Pancreas (tissue), 10 donors: Measurements from ENCODE around the gene DQX1. TPM values are rescaled to one million over a fixed set of nuclear protein-coding genes. Genes with fewer than 3 reads are reported as not detected.
A peak's percentile ranks its signal among the peaks of the same experiment; 100 is the strongest.

Source experiments
- ATAC-seq, 4 donors: fragments of 200-7000 bp; cut with Tn5 transposase; one replicate each; pipeline versions ENCODE4 v1.8.0 to v1.9.1; 2020; ENCODE audit warnings: mild to moderate bottlenecking in 4 of 4, moderate library complexity in 4 of 4
- DNase-seq, 6 donors: peaks; one replicate each; pipeline ENCODE4 v3.0.0-alpha.2; 2020
- FAIRE-seq: peaks from 2 replicates; lab custom pipeline; 2012; peaks lifted over from hg19 to GRCh38; lab: Jason Lieb, UNC
- H3K27ac ChIP-seq, 4 donors: fragments of 200-600 bp; sonication (generic); 1 replicate in 3 of 4; 2 replicates in 1 of 4; pipeline versions ENCODE4 v1.5.0 to v1.8.0; 2020
- H3K27me3 ChIP-seq, 4 donors: fragments of 200-600 bp; one replicate each; pipeline ENCODE4 v1.8.0; 2021
- H3K36me3 ChIP-seq, 3 donors: fragments of 200-600 bp; sonication (generic) in 1 of 3; one replicate each; pipeline versions ENCODE4 v1.5.0 to v1.8.0; 2020 to 2021
- H3K4me1 ChIP-seq, 3 donors: fragments of 200-600 bp; one replicate each; pipeline ENCODE4 v1.8.0; 2021
- H3K4me3 ChIP-seq, 4 donors: fragments of 200-600 bp; sonication (generic) in 2 of 4; one replicate each; pipeline versions ENCODE4 v1.5.0 to v1.8.0; 2020 to 2021
- H3K9me3 ChIP-seq, 4 donors: fragments of 200-600 bp; one replicate each; pipeline ENCODE4 v1.8.0; 2021
- WGBS, 2 donors: extraction: QIAGEN DNeasy Blood & Tissue Kit; methylation state at CpG; one replicate each; pipeline ENCODE4 v1.1.7; 2013; 5-methylcytosine and 5-hydroxymethylcytosine counted together
- intact Hi-C, 3 donors: fragments of 100-400 bp; cut with DNase I; formaldehyde crosslinking; loops; one replicate each; pipeline versions ENCODE4 v1.11.1 to v1.14.2; 2022
- polyA plus RNA-seq, 2 donors: library from polyadenylated mRNA; stranded (reverse); fragments of 200-250 nt; gene quantifications; one replicate each; pipeline ENCODE4 v1.2.3, GENCODE V29; 2013
- total RNA-seq, 6 donors: library from RNA; stranded (reverse); fragmentation: NEBNext Ultra II Directional in 4 of 6; extraction: Animal tissue kit (Norgen Biotek cat#: 25700) in 4 of 6; gene quantifications; one replicate each; pipeline versions ENCODE4 v1.2.1 to v1.2.4, GENCODE V29; 2021 to 2023
- TF ChIP-seq, protein P1 (sequence below), 4 donors: fragments of 200-600 bp; sonication (generic) in 3 of 4; IDR thresholded peaks; one replicate each; pipeline versions ENCODE4 v1.5.0 to v1.8.0; 2021; ENCODE audit warnings: antibody characterized with exemption in 4 of 4
- donor health status: healthy with polysubstance abuse.
- donor health status: DM: no; HTN: no; CAD: no; lungs with moderate emphysema.
- donor health status: DM: no; HTN: no; CAD: no.
- donor health status: control.
- donor health status: control.
- donor health status: Bipolar disorder and iron deficiency.
- donor health status: DM: yes; HTN: yes; CAD: no.
- donor health status: DM: no; HTN: no; CAD: no.
- donor health status: DM: no; HTN: no; CAD: no.
- donor health status: DM: yes; HTN: yes; CAD: no.

The DQX1 gene
- total and polyA plus RNA-seq, 8 donors, result 0.07 to 0.16 (median 0.15) TPM; not detected in 5

- H3K4me1 ChIP-seq, result peaks cover 7 to 11% (median 7%) of the 10 kb centered on the region in 3 donors
- intact Hi-C loops, result no loop called here
- H3K27ac ChIP-seq, result no peak overlapping the region
- no peak for FAIRE-seq
- H3K27me3 ChIP-seq, result peaks cover 0 to 9% (median under 1%) of the 10 kb centered on the region in 4 donors
- H3K9me3 ChIP-seq, result no peaks in the 10 kb centered on the region
- H3K4me3 ChIP-seq, result no peak overlapping the region
- 88 to 90% methylated on average over 10 of the region's 10 CpGs for WGBS, 2 donors
- no peak for ATAC-seq
- TF ChIP-seq, protein P1, sequence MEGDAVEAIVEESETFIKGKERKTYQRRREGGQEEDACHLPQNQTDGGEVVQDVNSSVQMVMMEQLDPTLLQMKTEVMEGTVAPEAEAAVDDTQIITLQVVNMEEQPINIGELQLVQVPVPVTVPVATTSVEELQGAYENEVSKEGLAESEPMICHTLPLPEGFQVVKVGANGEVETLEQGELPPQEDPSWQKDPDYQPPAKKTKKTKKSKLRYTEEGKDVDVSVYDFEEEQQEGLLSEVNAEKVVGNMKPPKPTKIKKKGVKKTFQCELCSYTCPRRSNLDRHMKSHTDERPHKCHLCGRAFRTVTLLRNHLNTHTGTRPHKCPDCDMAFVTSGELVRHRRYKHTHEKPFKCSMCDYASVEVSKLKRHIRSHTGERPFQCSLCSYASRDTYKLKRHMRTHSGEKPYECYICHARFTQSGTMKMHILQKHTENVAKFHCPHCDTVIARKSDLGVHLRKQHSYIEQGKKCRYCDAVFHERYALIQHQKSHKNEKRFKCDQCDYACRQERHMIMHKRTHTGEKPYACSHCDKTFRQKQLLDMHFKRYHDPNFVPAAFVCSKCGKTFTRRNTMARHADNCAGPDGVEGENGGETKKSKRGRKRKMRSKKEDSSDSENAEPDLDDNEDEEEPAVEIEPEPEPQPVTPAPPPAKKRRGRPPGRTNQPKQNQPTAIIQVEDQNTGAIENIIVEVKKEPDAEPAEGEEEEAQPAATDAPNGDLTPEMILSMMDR (IDR thresholded peaks at IDR 0.05), result no peak
- peaks cover 0 to 13% (median 0%) of the 10 kb centered on the region in 3 donors for H3K36me3 ChIP-seq
- peak in 1 of 6 donors; percentile 35 for DNase-seq
These were observed 895 bp downstream of the DQX1 start for GRCh38 chr2:74524955-74525716.

DNA sequence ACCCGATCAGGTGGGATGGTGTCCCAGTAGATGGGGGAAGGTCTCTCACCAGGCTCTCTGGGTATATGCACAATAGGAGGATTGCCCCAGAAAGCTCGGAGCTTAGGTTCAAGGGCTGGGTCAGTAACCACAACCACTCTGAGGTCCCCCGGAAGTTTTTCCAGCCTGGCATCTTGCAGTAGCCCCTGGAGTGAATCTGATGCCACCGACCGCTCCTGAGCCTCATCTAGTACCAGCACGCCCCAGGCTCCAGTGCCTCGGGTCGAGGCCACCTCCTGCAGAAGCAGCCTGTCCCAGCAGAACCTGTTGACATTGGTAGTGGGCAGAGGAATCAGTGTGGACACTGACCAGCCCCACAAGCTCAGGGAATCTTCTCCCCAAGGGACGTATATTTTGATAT is 2.0 kb downstream of the DQX1 start:
- intact Hi-C loops, result no loop called here
- peaks cover 0 to 13% (median 0%) of the 10 kb centered on the region in 3 donors for H3K36me3 ChIP-seq
- no peaks in the 10 kb centered on the region for H3K9me3 ChIP-seq
- DNase-seq (peak in 1 of 6 donors; percentile 40), ATAC-seq (no peak), FAIRE-seq (no peak)
- TF ChIP-seq, protein P1 (IDR thresholded peaks at IDR 0.05), result no peak
- no peak overlapping the region for H3K4me3 ChIP-seq
- peaks cover 0 to 21% (median 3%) of the 10 kb centered on the region in 4 donors for H3K27me3 ChIP-seq
- 63 to 78% methylated on average over 9 of the region's 9 CpGs for WGBS, 2 donors
- H3K27ac ChIP-seq, result no peak overlapping the region
- H3K4me1 ChIP-seq, result peaks cover 7 to 11% (median 7%) of the 10 kb centered on the region in 3 donors

DNA sequence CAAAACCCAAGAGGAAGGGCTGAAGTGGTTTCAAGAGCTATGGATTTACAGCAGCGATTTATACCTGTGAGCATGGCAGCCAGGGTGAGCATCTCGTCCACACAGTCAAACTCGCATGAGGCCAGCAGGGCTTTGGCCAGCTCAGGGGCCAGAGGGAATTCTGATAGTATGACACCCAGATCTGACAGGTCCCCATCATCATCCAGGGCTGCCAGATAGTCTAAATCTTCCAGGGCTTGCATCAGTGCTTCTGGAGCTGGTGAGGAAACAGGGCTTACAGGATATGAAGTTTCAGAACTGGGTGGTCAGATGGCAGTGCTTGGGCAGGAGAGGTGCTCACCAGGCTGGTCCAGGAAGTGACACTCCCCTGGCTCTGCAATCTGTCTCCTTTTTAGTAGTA is 3.5 kb downstream of the DQX1 start:
- no peak for ATAC-seq
- Histone ChIP-seq H3K27me3 (peaks cover 0 to 32% (median 3%) of the 10 kb centered on the region in 4 donors), H3K4me3 (no peak overlapping the region), H3K27ac (no peak overlapping the region), H3K4me1 (no peaks in the 10 kb centered on the region), H3K9me3 (no peaks in the 10 kb centered on the region), H3K36me3 (peaks cover 0 to 12% (median 0%) of the 10 kb centered on the region in 3 donors)
- intact Hi-C loops, result no loop called here
- TF ChIP-seq, protein P1 (IDR thresholded peaks at IDR 0.05), result no peak
- peak in 1 of 6 donors; percentile 11 for DNase-seq
- WGBS, 2 donors, result 54 to 74% methylated on average over 3 of the region's 3 CpGs
- no peak for FAIRE-seq

GRCh38 chr2:74516650-74517049 is 9.4 kb downstream of the DQX1 start:
- Histone ChIP-seq H3K27me3 (peaks cover 0 to 85% (median 14%) of the 10 kb centered on the region in 4 donors), H3K4me1 (peaks cover 0 to 9% (median 0%) of the 10 kb centered on the region in 3 donors), H3K36me3 (no peaks in the 10 kb centered on the region), H3K4me3 (peak overlapping the region in 1 of 4 donors; percentile 45), H3K9me3 (no peaks in the 10 kb centered on the region), H3K27ac (no peak overlapping the region)
- ATAC-seq (no peak), FAIRE-seq (no peak), DNase-seq (no peak)
- intact Hi-C loops, result no loop called here
- TF ChIP-seq, protein P1 (IDR thresholded peaks at IDR 0.05), result no peak
- 67 to 72% methylated on average over 13 of the region's 13 CpGs for WGBS, 2 donors
